ENCODE data around the gene INTS11. TPM values are rescaled to one million over a fixed set of nuclear protein-coding genes. Genes with fewer than 3 reads are reported as not detected.
A peak's percentile ranks its signal among the peaks of the same experiment; 100 is the strongest.

Gene INTS11
- total RNA-seq, 1 donor from 2014 or later: 61.5 TPM

DNA sequence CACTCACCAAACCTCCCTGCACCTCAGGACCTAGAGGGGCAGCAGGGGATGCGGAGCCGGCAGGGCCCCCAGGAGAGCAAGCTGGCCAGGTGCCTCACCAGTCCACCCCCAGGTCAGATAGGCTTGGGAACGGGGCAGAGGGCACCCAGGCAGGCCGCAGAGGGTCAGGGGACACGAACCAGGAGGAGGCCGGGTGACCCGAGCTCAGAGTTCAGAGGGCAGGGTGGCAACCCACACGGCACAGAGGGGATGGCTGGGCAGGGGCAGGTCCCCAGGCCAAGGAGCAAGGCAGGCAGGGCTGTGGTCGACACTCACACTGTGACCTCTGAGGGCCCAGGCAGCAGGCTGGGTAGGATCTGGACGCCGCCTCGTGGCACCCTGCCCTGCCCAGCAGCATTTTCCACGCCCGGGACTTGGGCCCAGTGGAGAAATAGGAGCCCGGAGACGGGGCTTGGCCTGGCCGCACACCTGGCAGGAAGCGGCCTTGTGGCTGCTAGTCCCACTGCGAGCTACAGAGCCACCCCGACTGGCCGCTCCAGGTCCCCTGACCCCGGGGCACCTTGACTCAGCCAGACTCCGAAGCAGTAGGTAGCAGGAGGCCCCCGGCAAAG is 19.5 kb upstream of the INTS11 start:
- no peak for DNase-seq

DNA sequence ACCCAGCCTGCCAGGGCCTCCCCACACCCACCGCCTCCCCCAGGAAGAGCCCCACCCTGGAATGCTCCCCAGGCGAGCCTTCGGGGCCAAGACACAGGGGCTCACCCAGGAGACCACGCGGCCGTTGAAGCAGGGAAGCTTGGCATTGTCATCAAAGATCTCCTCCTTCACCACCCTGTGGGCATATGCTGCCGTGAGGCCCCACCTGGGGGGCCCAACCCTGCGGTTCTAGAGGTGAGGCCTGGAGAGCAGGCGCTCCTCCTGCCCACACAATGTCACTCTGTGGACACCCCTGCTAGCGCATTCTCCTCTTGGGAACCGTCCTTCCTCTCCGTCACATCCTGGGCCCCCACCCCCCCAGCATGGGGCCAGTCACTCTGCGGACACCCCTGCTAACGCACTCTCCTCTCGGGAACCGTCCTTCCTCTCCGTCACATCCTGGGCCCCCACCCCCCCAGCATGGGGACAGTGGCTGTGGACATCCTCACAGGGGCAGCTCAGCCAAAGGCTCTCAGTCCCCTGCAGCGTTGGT is 18.2 kb upstream of the INTS11 start:
- no peak for DNase-seq

DNA sequence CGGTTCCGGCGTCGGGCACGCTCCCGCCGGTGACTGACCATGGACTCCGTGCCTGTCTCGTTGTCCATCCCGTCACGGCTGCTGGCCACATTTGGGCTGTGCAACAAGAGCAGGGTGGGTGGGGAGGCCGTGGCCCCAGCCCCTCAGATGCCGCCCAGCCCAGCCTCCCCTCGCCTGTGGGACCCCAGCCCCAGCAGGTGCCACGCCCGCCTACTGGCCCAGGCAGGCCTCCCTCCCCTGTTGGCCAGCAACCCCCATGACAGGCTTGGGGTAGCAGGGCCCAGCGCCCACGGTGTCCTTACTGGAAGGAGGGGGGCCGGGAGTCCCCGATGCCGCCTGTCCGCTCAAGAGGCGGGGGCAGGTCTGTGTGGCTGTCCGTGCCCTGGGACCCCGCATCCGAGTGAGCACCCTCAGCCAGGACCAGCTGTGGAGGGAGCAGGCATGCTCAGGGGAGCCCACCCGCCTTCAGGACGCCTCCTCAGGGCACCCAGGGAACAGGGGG is 17.7 kb upstream of the INTS11 start:
- DNase-seq: no peak

DNA sequence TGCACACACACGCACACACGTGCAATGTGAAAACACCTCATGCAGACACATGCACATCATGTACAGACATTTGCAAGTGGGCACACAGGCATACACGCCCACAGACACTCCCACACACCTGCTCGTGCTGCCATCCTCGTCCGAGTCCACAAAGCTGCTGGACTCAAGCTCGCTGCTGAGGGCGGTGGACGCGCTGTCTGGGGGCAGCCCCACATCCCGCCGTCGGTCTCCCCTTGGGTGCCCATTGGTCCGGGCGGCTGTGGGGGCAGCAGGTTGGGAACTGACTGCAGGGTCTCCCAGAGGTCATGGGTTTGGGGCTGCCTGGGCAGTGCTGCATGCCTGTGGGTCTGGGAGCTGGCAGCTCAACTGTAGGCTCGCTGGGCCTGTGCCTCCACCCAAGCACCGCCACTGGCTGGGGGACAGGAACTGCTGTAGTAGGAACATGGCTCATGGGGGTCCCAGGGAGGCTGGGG is 17.1 kb upstream of the INTS11 start:
- DNase-seq: no peak

DNA sequence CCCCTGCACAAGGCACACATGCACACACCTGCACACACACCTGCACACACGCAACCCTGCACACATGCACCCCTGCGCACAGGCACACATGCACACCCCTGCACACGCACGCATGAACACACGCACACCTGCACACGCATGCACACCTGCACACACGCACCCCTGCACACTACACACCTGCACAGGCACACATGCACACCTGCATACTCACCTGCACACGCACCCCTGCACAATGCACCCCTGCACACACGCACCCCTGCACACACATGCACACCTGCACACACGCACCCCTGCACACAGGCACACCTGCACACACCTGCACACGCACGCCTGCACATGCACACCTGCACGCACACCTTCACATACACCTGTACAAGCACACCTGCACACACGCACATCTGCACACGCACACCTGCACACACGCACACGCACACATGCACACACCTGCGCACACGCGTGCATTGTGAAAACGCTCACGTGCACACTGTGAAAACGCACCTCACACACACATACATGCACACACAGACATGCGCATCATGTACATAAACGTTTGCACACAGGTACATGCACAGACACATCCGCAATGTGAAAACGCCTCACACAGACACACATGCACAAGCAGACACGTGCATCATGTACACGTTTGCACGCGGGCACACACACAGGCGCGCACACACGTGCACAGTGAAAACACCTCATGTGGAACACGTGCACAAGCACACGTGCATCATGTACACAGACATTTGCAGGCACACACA is 16.5 kb upstream of the INTS11 start:
- no peak for DNase-seq

DNA sequence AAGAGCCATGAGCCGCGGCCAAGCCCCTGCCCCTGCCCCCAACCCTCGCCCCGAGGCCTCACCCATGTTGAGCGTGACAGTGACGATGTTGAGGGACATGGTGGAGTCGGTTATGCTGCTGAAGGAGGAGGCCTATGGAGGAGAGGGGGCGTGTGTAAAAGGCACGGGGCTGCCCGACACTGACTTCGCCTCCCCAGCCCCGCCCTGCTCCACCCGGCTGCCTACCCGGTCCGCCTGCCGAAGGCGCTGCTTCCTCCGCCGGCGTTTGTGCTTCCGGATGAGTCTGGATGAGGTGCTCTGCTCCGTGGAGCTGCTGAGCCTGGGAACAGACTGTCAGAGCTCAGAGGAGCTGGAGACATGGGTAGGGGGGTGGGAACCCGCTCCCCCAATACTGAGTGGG is 15.7 kb upstream of the INTS11 start:
- no peak for DNase-seq

DNA sequence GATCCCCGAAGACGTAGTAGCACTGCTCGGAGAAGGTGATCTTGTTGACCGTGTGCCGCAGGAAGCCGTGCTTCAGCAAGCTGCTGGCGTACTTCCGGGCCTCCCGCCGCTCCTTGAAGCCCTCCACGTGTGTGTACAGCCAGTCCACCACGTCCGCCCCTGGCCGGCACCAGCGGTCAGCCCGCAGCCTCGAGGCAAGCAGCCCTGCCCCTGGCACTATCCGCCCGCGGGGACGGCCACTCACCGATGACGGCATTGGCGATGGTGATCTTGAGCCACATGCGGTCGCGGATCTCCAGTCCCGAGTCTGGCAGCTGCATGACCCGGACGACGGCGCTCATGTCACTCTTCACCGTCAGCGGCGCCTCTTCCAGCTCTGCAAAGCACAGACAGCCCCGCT is 13.8 kb upstream of the INTS11 start:
- no peak for DNase-seq

DNA sequence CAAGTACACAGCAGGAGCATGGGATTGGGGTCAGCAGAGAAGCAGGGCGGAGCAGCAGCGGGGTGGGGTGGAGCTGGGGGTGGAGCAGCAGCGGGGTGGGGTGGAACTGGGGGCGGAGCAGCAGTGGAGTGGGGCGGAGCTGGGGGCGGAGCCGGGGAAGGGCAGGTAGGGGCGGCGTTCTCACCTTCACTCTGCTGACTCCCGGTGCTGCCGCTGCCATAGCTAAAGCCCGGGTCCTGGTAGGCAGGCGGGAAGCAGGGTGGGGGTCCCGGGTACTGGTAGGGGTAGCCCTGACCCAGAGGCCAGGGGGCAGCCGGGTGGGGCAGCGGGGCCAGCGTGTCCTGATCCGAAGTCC is 13.3 kb upstream of the INTS11 start:
- DNase-seq: no peak

DNA sequence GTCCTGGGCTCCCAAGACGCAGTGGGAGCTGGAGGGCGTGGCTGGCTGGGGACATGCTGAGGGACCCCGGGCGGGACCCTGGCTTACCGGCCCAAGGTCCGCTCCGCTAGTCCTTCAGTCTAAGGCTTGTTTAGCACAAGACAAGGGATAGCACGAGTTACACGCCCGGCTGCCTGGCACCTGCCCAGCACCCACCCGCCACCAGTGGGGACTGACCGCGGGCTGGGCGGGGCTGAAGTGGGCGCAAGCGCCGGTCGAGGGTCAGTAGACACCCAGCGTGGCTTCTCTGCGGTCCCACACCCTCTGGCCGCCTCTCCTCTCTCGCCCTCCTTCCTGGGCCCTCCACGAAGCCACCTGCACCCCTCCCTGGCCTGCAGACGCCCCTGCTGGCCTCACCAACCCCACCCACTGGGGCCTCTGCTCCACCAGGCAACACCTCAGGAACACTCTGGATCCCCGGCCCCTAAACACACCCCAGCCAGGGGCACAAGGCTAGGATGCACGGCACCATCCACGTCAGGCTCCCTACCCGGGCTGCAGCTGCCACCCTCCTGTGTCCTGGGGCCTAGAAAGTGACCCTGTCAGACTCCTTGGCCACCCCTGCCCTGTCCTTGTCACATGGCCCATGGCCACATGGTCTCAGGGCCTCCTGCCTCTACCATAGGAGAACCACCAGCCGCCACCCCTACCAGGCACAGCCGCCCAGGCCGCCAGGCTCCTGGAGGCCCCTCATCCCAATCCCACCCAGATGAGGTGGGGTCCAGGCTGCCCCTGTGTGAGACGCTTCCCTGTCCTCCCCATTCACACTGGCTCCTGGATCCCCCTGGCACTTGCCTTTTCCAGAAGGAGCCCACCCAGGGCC is 12.7 kb upstream of the INTS11 start:
- DNase-seq: no peak

DNA sequence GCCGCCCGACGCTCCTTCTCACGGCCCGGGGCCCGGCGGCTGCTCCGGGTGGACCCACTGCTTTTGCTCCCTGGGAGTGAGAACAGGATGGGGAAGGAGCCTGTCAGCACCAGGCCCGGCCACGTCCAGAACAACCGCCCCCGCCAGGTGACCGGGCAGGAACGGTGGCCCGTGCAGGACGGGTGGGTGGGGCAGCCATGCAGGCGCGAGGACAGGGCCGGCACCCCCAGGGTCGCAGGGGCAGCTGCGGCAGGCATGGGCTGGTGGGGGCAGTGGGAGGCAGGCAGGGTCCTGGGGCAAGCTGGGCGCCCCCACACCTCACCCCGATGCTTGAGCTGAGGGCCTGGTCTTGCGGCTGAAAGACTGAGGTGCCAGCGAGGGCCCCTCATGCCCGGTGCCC is 12.0 kb upstream of the INTS11 start:
- no peak for DNase-seq

DNA sequence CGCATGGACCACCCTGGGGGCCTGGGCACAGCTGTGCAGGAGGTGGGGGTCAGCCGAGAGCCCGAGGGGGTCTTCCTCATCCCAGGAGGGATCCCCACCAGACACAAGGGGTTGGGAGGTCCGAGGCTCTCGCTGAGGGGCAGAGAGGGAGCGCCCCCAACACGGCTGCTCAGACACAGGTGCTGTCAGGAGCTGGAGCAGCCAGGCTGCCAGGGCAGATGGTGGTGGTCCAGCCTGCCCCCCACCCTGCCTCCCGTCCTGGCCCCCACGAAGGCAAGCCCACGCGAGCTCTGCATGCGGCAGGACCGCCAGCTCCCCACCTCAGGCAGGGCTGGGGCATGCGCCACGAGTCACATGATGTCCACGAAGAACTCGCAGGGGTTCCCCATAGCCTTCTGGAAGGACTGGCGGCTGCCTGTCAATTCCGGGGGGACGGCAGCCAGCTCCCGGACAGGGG is 11.4 kb upstream of the INTS11 start:
- DNase-seq: no peak

DNA sequence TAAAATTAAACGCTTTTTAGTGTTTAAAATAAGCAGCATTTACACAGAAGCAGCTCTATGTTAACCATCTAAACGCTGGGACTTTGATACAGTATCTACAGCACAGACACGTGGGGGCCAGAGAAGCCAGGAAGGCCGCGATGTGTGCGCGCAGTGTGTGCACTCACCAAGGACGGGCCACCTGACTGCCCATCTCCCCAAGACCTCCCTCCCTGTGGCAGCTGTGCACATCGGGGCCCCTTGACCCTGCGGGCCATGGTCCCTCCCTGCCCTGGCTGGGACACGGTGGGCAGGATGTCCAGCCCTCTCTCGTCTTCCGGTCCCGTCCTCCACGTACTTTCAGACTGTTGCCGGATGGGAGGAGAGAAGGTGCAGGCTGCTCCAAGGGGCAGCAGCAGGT is 10.8 kb upstream of the INTS11 start:
- no peak for DNase-seq

DNA sequence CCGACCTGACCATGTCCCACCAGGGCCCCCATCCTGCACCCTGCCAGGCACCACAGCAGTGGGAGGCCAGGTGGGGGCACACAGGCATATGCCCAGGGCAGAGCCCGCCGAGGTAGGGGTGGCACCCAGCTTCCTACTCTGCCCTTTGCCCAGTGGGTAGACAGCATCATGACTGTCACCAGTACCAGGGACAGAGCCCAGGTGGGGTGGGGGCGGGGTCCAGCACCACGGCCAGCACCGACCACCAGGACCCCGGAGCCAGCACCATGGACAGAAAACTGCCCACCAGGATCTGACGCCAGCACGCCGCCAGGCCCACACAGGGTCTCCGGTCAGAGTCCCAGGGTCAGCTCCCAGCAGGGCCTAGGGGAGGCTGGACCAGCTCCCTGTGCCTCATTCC is 10.4 kb upstream of the INTS11 start:
- no peak for DNase-seq

DNA sequence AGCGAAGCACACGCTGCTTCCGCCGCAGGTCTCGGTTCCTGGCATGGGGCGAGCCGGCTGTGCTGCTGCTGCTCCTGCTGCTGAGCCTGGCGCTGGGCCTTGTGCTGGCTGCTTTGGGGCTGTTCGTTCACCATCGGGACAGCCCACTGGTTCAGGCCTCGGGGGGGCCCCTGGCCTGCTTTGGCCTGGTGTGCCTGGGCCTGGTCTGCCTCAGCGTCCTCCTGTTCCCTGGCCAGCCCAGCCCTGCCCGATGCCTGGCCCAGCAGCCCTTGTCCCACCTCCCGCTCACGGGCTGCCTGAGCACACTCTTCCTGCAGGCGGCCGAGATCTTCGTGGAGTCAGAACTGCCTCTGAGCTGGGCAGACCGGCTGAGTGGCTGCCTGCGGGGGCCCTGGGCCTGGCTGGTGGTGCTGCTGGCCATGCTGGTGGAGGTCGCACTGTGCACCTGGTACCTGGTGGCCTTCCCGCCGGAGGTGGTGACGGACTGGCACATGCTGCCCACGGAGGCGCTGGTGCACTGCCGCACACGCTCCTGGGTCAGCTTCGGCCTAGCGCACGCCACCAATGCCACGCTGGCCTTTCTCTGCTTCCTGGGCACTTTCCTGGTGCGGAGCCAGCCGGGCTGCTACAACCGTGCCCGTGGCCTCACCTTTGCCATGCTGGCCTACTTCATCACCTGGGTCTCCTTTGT is 9.2 kb upstream of the INTS11 start:
- no peak for DNase-seq

DNA sequence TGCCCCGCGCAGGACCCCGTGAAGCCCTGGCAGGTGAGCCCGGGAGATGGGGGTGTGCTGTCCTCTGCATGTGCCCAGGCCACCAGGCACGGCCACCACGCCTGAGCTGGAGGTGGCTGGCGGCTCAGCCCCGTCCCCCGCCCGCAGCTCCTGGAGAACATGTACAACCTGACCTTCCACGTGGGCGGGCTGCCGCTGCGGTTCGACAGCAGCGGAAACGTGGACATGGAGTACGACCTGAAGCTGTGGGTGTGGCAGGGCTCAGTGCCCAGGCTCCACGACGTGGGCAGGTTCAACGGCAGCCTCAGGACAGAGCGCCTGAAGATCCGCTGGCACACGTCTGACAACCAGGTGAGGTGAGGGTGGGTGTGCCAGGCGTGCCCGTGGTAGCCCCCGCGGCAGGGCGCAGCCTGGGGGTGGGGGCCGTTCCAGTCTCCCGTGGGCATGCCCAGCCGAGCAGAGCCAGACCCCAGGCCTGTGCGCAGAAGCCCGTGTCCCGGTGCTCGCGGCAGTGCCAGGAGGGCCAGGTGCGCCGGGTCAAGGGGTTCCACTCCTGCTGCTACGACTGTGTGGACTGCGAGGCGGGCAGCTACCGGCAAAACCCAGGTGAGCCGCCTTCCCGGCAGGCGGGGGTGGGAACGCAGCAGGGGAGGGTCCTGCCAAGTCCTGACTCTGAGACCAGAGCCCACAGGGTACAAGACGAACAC is 8.5 kb upstream of the INTS11 start:
- no peak for DNase-seq

DNA sequence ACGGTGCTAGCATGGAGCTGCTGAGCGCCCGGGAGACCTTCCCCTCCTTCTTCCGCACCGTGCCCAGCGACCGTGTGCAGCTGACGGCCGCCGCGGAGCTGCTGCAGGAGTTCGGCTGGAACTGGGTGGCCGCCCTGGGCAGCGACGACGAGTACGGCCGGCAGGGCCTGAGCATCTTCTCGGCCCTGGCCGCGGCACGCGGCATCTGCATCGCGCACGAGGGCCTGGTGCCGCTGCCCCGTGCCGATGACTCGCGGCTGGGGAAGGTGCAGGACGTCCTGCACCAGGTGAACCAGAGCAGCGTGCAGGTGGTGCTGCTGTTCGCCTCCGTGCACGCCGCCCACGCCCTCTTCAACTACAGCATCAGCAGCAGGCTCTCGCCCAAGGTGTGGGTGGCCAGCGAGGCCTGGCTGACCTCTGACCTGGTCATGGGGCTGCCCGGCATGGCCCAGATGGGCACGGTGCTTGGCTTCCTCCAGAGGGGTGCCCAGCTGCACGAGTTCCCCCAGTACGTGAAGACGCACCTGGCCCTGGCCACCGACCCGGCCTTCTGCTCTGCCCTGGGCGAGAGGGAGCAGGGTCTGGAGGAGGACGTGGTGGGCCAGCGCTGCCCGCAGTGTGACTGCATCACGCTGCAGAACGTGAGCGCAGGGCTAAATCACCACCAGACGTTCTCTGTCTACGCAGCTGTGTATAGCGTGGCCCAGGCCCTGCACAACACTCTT is 7.7 kb upstream of the INTS11 start:
- DNase-seq: no peak

DNA sequence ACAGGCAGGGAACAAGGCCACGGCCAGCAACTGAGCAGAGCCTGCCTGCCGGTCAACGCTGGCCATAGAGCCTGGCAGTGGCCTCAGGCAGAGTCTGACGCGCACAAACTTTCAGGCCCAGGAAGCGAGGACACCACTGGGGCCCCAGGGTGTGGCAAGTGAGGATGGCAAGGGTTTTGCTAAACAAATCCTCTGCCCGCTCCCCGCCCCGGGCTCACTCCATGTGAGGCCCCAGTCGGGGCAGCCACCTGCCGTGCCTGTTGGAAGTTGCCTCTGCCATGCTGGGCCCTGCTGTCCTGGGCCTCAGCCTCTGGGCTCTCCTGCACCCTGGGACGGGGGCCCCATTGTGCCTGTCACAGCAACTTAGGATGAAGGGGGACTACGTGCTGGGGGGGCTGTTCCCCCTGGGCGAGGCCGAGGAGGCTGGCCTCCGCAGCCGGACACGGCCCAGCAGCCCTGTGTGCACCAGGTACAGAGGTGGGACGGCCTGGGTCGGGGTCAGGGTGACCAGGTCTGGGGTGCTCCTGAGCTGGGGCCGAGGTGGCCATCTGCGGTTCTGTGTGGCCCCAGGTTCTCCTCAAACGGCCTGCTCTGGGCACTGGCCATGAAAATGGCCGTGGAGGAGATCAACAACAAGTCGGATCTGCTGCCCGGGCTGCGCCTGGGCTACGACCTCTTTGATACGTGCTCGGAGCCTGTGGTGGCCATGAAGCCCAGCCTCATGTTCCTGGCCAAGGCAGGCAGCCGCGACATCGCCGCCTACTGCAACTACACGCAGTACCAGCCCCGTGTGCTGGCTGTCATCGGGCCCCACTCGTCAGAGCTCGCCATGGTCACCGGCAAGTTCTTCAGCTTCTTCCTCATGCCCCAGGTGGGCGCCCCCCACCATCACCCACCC is 6.9 kb upstream of the INTS11 start, which contains the start of gene TAS1R3:
Gene TAS1R3, plus strand, starts transcription at position 213 of the 898 bp plus-strand sequence. Its CDS starts 66 bp downstream, at position 279.
- peak; percentile 74 for DNase-seq

DNA sequence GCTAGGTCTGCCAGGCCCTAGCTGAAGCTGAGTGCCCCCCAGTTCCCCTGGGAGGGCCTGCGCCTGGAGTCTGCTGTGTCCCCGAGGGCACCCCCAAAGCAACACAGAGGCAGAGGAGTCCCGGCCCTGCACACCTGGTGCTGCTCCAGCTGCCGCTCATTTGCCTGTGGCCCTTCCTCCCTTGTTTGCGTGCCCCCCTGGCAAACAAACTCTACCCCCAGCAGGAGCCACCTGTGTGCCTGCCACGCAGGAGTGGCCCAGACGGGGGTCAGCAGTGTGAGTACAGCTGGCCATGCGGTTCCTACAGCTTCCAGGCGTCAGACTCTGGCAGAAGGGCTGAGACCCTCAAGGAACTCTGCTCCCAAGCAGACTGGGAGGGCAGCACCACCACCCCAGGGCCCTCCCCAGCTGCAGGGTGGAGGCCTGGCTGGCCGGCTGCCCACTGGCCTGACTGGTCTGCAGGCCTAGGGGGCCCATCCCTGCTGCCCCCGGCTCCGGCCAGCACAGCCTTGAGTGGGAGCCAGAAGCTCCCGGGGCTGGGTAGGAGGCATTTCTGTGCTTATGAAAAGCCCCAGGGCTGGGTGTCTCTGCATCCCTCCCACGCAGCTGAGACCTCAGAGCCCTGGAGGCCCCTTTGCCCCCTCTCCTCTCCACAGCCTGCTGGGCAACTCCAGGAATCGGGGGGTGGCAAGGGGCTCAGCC is 6.1 kb upstream of the INTS11 start:
- DNase-seq: no peak

Measured in tongue (tissue), 2 donors.